K562 (cell line): ENCODE measurements around the gene DNAAF8. TPM values are rescaled to one million over a fixed set of nuclear protein-coding genes. Genes with fewer than 3 reads are reported as not detected.

Source experiments
- CREB5 ChIP-seq: fragments of 250-450 bp; sonication (Bioruptor Pico); IDR thresholded peaks from 2 replicates; pipeline ENCODE4 v1.5.0; 2020; ENCODE audit warnings: mild to moderate bottlenecking
- DPF2 ChIP-seq: fragments of 450-650 bp; IDR thresholded peaks from 2 replicates; pipeline ENCODE4 v1.6.1; 2016
- HDAC8 ChIP-seq: fragments of 450-650 bp; IDR thresholded peaks from 2 replicates; pipeline ENCODE4 v1.6.1; 2016; ENCODE audit warnings: mild to moderate bottlenecking, missing genetic modification characterization, moderate library complexity, missing compliant biosample characterization
- HMGN3 ChIP-seq: IDR thresholded peaks from 2 replicates; pipeline ENCODE4 v1.6.1; 2011; ENCODE audit warnings: borderline replicate concordance, low read depth, mild to moderate bottlenecking, mixed read lengths, low read length; ENCODE audit not compliant: insufficient read length; ENCODE audit errors: extremely low read depth
- LCOR ChIP-seq: sonication (generic); formaldehyde crosslinking; IDR thresholded peaks from 2 replicates; pipeline ENCODE4 v1.8.0; 2022; ENCODE audit warnings: mild to moderate bottlenecking, missing genetic modification reagents
- OTX1 ChIP-seq: fragments of 450-650 bp; formaldehyde crosslinking; IDR thresholded peaks from 2 replicates; pipeline ENCODE4 v1.4.0; 2022; ENCODE audit warnings: mild to moderate bottlenecking
- POLR3A ChIP-seq: IDR thresholded peaks from 2 replicates; pipeline ENCODE4 v1.6.1; 2011; ENCODE audit warnings: borderline replicate concordance, mild to moderate bottlenecking, moderate library complexity; ENCODE audit not compliant: insufficient read length, insufficient read depth; ENCODE audit errors: extremely low read depth
- RBFOX2 ChIP-seq: fragments of 200-400 bp; formaldehyde crosslinking; IDR thresholded peaks from 2 replicates; pipeline ENCODE4 v1.6.1; 2017; ENCODE audit warnings: low read depth, mild to moderate bottlenecking, low read length, moderate library complexity
- SMAD3 ChIP-seq: fragments of 450-650 bp; formaldehyde crosslinking; conservative IDR thresholded peaks from 2 replicates; pipeline ENCODE4 v1.4.0; 2020; ENCODE audit warnings: mild to moderate bottlenecking
- SMARCB1 ChIP-seq: IDR thresholded peaks from 2 replicates; pipeline ENCODE4 v1.6.1; 2011; ENCODE audit warnings: improper control_type of control experiment, low read depth; ENCODE audit not compliant: insufficient read length
- TAF15 ChIP-seq: fragments of 200-400 bp; formaldehyde crosslinking; IDR thresholded peaks from 2 replicates; pipeline ENCODE4 v1.6.1; 2017; ENCODE audit warnings: mild to moderate bottlenecking, low read depth, low read length, moderate library complexity
- U2AF2 ChIP-seq: fragments of 200-400 bp; formaldehyde crosslinking; optimal IDR thresholded peaks from 2 replicates; pipeline ENCODE3; 2017; ENCODE audit warnings: low read depth, mild to moderate bottlenecking, low read length
- ZFPM2 ChIP-seq: fragments of 250-450 bp; sonication (Bioruptor Pico); IDR thresholded peaks from 2 replicates; pipeline ENCODE4 v1.5.1; 2022; ENCODE audit warnings: mild to moderate bottlenecking
- ZKSCAN1 ChIP-seq: fragments of 150-350 bp; IDR thresholded peaks from 2 replicates; pipeline ENCODE4 v1.6.1; 2016; ENCODE audit warnings: low read depth, low read length
- ZNF316 ChIP-seq: fragments of 450-650 bp; IDR thresholded peaks from 2 replicates; pipeline ENCODE4 v1.6.1; 2016
- polyA plus RNA-seq, 8 experiments: library from polyadenylated mRNA; depleted of rRNA in 4 of 8; stranded (reverse) in 5 of 8; unstranded in 3 of 8; fragments of >200 nt; fragmentation: Nextera tagmentation in 2 of 8; fragmentation: Illumina TruSeq in 1 of 8; extraction: Ambion mirVana in 2 of 8; extraction: Trizol in 1 of 8; gene quantifications; 2 replicates each; pipeline versions ENCODE4 v1.2.1 to v1.2.3, GENCODE V29; 2011 to 2014; ENCODE audit warnings: inconsistent platforms in 1 of 8, missing spikeins in 1 of 8
- total RNA-seq, 7 experiments: library from RNA; depleted of rRNA in 6 of 7; stranded (reverse); fragments of >200 nt in 6 of 7; fragmentation: Illumina TruSeq in 2 of 7; extraction: Trizol in 2 of 7; gene quantifications; 2 replicates each; pipeline versions ENCODE4 v1.2.1 to v1.2.3, GENCODE V29; 2011 to 2021; ENCODE audit warnings: low replicate concordance in 1 of 7
- TF ChIP-seq, protein P1 (sequence below): sonication (generic); formaldehyde crosslinking; IDR thresholded peaks from 2 replicates; pipeline ENCODE4 v1.8.1; 2023; ENCODE audit warnings: mild to moderate bottlenecking, missing genetic modification reagents
- TF ChIP-seq, protein P2 (sequence below), 2 experiments: fragments of 450-650 bp; formaldehyde crosslinking in 1 of 2; IDR thresholded peaks; 2 replicates each; pipeline versions ENCODE4 v1.4.0 to v1.6.1; 2014 to 2020; ENCODE audit warnings: mild to moderate bottlenecking in 2 of 2, borderline replicate concordance in 1 of 2, low read depth in 1 of 2

The DNAAF8 gene
- total and polyA plus RNA-seq, 9 of the 15 experiments (the other 6 are each of a cell fraction or from before 2014, with no cell fraction given) = 0.04 to 0.12 (median 0.10) TPM; not detected in 6

DNA sequence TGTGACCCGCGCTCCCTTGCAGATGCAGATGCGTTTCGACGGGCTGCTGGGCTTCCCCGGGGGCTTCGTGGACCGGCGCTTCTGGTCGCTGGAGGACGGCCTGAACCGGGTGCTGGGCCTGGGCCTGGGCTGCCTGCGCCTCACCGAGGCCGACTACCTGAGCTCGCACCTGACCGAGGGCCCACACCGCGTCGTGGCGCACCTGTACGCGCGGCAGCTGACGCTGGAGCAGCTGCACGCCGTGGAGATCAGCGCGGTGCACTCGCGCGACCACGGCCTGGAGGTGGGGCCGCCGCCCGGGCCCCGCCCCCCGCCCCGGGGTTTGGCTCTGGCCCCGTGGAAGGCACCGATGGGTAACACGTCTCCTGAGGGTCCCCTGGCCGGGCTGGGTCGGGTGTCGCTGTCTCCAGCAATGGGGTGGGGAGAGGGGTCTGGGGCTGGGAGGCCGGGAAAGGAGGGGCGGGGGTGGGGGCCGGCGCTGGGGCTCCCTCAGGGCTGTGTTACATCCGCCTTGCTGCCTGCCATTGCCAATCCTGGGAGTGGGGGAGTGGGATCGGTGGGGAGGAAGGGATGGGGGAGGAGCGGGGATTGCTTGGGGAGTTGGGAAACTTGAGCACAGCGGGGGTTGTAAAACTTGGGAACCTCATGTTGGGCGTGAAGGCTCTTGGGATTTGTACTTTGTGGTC is 40.2 kb upstream of the DNAAF8 start (continued):
- TF ChIP-seq CREB5 (CRISPR knock-in tag) (no peak), RBFOX2 (peak; percentile 75), U2AF2 (no peak), SMAD3 (CRISPR knock-in tag) (no peak), ZKSCAN1 (no peak), DPF2 (no peak), HDAC8 (tag) (no peak), LCOR (CRISPR knock-in tag) (no peak), SMARCB1 (no peak), POLR3A (no peak), HMGN3 (no peak), ZFPM2 (no peak), TAF15 (no peak), ZNF316 (no peak), OTX1 (CRISPR knock-in tag) (no peak)
- TF ChIP-seq, protein P1, sequence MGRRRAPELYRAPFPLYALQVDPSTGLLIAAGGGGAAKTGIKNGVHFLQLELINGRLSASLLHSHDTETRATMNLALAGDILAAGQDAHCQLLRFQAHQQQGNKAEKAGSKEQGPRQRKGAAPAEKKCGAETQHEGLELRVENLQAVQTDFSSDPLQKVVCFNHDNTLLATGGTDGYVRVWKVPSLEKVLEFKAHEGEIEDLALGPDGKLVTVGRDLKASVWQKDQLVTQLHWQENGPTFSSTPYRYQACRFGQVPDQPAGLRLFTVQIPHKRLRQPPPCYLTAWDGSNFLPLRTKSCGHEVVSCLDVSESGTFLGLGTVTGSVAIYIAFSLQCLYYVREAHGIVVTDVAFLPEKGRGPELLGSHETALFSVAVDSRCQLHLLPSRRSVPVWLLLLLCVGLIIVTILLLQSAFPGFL (CRISPR knock-in tag) = no peak
- TF ChIP-seq, protein P2, sequence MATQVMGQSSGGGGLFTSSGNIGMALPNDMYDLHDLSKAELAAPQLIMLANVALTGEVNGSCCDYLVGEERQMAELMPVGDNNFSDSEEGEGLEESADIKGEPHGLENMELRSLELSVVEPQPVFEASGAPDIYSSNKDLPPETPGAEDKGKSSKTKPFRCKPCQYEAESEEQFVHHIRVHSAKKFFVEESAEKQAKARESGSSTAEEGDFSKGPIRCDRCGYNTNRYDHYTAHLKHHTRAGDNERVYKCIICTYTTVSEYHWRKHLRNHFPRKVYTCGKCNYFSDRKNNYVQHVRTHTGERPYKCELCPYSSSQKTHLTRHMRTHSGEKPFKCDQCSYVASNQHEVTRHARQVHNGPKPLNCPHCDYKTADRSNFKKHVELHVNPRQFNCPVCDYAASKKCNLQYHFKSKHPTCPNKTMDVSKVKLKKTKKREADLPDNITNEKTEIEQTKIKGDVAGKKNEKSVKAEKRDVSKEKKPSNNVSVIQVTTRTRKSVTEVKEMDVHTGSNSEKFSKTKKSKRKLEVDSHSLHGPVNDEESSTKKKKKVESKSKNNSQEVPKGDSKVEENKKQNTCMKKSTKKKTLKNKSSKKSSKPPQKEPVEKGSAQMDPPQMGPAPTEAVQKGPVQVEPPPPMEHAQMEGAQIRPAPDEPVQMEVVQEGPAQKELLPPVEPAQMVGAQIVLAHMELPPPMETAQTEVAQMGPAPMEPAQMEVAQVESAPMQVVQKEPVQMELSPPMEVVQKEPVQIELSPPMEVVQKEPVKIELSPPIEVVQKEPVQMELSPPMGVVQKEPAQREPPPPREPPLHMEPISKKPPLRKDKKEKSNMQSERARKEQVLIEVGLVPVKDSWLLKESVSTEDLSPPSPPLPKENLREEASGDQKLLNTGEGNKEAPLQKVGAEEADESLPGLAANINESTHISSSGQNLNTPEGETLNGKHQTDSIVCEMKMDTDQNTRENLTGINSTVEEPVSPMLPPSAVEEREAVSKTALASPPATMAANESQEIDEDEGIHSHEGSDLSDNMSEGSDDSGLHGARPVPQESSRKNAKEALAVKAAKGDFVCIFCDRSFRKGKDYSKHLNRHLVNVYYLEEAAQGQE (IDR thresholded peaks at IDR 0.05; ENCODE audit: borderline replicate concordance) = no peak
- TF ChIP-seq, protein P2 (CRISPR knock-in tag; IDR thresholded peaks at IDR 0.05; ENCODE audit: low read depth) = peak; percentile 46; the same call in 1 of the 2 replicates
